HG02623 (cell line): ENCODE measurements around the gene UTP11.
A peak's percentile ranks its signal among the peaks of the same experiment; 100 is the strongest.
"Not testable (repeated sequence)": the region's sequence is repeated elsewhere in the genome, so short reads cannot be mapped to it uniquely, and the experiment has no call there.

Experiments used
- ATAC-seq: cut with Tn5 transposase; IDR thresholded peaks from one replicate; pipeline ENCODE4 v1.9.1; 2021; ENCODE audit warnings: moderate library complexity; ENCODE audit not compliant: unreplicated experiment

UTP11 gene

GRCh38 chr1:38012363-38013226 is at the start of gene UTP11:
TSS of gene UTP11 (plus strand) at chr1:38012734. CDS start at chr1:38012803, 69 bp downstream.
- ATAC-seq, result peak; percentile 93

GRCh38 chr1:37964106-37964505 is 48.4 kb upstream of the UTP11 start:
- ATAC-seq, result not testable (repeated sequence)

- ATAC-seq, result no peak
Measured at GRCh38 chr1:37965301-37965700, 47.2 kb upstream of the UTP11 start.

GRCh38 chr1:37973684-37974083 is 38.9 kb upstream of the UTP11 start:
- ATAC-seq, result not testable (repeated sequence)

GRCh38 chr1:37974567-37974966 is 38.0 kb upstream of the UTP11 start:
- ATAC-seq, result no peak

GRCh38 chr1:37975083-37975482 is 37.5 kb upstream of the UTP11 start:
- not testable (repeated sequence) for ATAC-seq

- ATAC-seq, result no peak
Measured at GRCh38 chr1:37978541-37978940, 34.0 kb upstream of the UTP11 start.

GRCh38 chr1:37983546-37983945 is 29.0 kb upstream of the UTP11 start:
- ATAC-seq, result no peak

GRCh38 chr1:37987679-37988078 is 24.9 kb upstream of the UTP11 start:
- no peak for ATAC-seq

- ATAC-seq, result peak; percentile 15
Measured at GRCh38 chr1:37989361-37989930, 23.1 kb upstream of the UTP11 start.

- no peak for ATAC-seq
Measured at GRCh38 chr1:37994886-37995566, 17.5 kb upstream of the UTP11 start.

GRCh38 chr1:37995751-37996345 is 16.7 kb upstream of the UTP11 start:
- no peak for ATAC-seq

- ATAC-seq, result no peak
Measured at GRCh38 chr1:37997256-37998088, 15.1 kb upstream of the UTP11 start.

- ATAC-seq, result no peak
Measured at GRCh38 chr1:37998089-37998808, 14.3 kb upstream of the UTP11 start.

- ATAC-seq, result no peak
Measured at GRCh38 chr1:37998913-37999429, 13.6 kb upstream of the UTP11 start.

- ATAC-seq, result no peak
Measured at GRCh38 chr1:37999430-38000232, 12.9 kb upstream of the UTP11 start.

- ATAC-seq, result no peak
Measured at GRCh38 chr1:38000233-38000528, 12.4 kb upstream of the UTP11 start.

- ATAC-seq, result no peak
Measured at GRCh38 chr1:38000529-38001455, 11.7 kb upstream of the UTP11 start.
